HG02973 (cell line): ENCODE data around the gene INPP1.

Experiments used
- ATAC-seq: cut with Tn5 transposase; IDR thresholded peaks from one replicate; pipeline ENCODE4 v1.9.1; 2021; ENCODE audit warnings: moderate library complexity; ENCODE audit not compliant: unreplicated experiment

The INPP1 gene

DNA sequence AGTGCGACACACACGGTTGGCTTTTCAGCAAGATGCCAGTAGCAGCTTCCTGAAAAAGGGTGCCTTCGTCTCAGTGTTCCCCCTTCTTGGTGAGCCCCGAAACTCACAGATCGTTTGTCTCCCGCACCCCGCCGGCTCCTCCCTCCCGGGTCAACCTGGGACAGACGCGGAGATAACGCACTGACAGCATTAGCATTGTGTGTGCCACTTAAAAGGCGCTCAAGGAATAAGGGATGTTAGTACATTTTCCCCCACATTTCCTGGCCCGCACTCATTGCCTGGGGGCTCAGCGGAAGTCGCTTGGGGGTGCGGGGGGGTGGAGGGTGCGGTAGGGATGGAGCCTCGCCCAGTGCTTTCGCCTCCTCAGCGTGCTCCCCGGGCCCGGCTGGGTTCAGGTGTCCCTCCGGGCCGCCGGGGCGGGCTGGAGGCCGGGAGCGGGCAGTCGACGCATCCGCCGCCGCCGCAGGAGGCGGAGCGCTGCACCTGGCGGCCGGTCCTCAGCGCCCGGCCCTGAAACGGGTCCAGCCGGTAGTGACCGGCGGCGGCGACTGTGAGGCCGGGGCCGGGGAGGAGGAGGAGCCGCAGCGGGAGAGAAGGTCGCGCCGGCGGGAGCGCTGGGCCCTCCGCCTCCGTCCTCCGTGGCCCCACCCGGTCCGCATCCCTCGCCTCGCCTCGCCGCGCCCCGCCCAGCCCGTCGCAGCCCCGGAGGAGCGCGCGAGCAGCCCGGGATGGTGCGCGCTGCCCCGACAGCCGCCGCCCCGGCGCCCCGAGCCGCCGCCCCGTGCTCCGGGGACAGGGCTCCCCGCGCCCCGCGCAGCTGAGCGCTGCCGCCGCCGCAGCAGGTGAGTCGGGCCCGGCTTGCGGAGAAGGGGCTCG lies 64.5 kb downstream of the INPP1 start, which contains the start of gene MFSD6:
Gene MFSD6 (plus strand): TSS at position 694 of the 876 bp plus-strand sequence. CDS start 27,675 bp downstream, outside the sequence.
- peak; percentile 57 for ATAC-seq

DNA sequence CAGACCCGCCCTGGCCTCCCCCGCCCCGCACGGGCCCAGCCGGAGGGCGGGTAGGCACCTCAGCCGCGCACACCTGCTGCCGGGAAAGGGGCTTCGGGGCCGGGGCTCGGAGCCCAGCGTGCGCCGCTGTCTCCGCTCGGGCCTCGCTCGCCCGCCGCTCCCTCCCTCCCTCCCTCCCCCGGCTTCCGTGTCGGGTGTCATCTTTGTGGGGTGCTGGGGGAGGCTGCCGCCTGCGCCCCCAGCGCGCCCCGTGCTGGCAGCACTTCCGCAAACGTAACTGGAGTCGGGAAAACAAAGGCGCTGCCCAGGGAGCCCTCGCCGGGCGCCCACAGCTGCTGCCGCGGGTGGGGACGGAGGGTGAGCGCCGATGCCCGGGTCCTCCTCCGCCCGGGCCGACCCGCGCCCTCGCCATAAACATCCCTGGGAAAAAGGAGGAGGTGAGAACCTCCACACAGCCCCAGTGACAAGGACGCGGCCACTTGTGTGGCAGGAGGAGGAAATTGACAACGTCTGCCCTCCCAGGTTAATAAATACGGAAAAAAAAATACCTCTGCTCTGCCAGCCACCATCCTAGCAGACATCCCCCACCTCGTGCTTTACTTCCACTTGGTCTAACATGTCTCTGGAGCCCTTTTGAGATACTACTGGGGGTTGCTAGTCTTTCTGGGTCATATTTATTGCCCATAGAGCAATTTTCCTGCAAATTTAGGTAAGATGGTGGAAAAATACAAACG lies 65.3 kb downstream of the INPP1 start:
- ATAC-seq = peak; percentile 47

DNA sequence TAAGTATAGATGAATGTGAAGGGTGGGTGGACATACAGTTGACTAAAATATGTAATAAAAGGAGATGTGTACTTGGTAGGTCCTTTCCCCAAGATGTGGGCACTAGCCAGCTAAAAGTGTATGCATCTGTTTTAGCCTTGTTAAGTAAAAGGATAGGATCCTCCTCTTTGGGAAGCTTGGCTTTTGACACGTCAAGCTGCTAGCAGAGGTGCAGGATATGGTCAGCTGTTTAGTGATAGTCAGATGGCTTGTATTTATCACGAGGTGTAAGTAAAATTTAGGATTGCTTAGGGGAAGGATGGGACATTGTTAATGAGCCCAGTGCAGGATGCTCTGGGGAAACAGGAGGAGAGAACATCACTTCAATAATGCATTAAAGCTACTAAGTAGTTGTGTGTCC lies 66.2 kb downstream of the INPP1 start:
- no peak for ATAC-seq

DNA sequence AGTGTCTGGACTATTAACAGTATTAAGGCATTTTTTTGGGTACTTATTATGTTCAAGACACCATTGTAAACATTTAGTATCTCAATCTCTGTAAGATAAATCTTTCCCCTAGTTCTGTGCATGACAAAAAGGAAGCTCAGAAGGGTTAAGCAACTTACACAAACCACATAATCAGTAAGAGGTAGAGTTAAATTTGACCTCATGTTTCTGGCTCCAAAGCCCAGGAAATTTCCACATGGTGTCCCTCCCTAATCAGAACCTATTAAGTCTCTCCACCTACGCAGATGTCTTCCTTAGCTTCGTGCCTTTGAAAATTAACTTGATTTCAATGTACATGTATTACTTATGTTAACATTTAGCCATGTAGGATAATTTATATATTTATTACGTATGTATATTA lies 66.8 kb downstream of the INPP1 start:
- no peak for ATAC-seq

DNA sequence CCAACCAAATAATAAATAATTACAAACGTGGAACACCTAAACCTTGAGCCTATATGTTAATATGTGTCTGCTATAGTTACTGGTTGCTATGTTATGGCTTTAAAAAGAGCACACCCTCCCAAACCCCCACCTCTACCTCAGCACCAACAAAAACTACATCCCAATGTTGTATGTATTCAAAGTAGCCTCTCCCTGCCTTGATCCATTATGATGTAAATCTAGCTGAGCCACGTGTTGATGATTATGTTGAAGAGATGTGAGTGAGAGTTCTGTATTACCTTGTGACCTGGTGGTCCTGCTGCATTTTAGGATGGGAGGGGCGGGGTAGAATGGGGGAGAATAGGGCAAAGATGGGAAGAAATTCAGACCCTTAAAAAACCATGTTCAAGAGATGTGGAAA lies 69.6 kb downstream of the INPP1 start:
- ATAC-seq = no peak

DNA sequence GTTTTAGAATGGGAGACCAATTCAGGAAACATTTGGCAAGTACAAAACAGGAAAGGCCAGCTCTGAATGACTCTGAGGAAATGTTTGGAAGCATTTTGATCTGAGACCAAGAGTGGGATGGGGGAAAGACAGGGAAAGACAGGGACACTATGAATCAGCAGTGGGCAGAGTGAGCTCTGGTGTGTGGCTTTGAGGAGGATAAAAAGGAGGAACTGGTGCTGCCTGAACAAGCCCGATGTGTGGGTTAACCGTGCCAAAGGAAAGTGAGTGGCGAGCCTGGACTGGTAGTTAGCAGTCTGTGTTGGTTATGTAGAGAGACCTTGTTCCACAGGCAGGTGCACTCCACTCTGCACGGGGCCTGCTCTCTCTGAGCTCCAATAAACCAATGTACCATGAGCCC lies 70.0 kb downstream of the INPP1 start:
- ATAC-seq = no peak

DNA sequence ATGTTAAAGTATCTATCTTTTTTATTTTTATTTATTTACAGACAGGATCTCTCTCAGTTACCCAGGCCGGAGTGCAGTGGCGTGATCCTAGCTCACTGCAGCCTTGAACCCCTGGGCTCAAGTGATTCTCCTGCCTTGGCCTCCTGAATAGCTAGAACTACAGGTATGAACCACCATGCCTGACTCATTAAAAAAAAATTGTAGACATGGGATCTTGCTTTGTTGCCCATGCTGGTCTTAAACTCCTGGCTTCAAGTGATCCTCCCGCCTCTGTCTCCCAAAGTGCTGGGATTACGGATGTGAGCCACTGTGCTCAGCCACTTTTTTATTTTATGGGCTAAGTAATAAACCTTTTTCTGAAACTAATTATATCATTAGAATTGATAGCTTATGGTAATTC lies 71.9 kb downstream of the INPP1 start:
- no peak for ATAC-seq

DNA sequence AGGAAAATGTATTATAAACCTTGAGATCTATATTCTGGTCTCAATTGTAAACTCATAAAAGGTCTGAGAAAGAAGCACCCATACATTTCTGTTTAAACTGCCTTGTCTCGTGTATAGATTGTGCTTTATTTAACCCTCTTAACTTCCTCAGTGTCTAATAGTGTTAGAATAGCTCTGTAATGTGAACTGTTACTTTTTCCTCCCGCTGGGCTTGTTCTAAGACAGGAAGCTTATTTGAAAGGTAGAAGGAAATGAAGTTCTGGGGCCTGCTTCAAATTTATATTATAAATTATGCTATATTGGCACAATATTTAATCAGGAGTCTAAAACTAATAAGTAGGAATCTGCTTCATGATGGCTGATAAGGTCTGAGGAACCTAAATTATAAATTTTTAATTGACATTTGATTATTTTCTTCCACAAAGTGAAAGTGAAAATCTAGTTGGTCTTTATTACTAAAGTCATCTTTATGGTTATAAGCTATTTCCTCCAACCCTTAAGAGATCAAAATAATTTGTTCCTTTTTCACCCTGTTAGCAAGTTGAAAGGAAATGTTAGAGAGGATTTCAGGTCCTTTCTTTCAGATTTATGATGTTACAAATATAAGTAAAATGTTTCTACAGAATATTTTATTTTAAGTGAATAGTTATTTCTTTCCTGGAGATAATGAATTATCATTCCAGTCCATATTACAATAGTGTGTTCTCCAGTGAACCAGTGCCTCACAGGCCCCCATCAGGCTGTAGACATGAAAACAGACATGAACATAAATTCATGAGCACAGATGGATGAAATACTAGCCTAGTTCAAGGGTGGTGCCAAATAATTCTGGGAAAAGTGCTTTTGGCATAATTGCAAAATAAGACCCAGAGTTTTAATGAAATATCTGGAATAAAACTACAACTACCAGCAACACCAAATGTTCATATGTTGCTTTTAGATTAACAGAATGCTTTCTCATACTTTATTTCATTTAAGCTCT lies 72.7 kb downstream of the INPP1 start:
- ATAC-seq = no peak

DNA sequence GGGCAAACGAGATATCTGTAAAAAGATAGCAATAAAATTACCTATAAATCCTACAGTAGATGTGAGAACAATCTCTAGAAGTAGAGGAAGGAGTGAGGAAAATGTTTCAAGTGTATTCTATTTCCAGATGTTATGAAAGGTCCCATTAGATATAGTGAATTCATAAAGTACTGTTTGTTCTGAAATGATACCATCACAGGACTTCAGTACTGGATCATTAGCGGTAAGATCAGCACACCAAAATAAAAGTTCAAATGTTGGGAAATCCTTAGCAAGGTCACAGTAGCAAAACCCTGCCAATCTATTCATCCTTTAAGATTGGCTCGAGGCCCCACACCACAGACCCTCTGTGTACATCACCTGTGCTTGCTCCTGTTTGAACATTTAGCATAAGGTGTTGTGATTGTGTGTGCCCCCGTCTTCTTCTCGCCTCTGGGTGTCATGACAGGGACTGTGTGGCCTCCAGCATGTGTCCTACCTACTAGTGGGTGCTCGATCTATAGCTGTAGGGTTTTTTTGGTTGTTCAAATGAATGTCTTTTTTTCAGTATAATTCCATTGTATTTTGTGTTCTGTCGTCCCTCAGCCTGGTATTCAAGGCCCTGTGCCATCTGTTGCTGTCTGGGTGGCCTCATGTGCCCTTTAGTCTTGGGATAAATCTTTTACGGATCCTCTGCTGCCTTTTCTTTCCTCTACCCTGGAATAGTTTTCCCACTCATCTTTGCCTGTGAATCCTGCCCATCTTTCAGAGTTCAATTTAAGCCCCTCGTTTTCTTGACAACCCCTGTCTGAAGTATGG lies 73.9 kb downstream of the INPP1 start:
- no peak for ATAC-seq

DNA sequence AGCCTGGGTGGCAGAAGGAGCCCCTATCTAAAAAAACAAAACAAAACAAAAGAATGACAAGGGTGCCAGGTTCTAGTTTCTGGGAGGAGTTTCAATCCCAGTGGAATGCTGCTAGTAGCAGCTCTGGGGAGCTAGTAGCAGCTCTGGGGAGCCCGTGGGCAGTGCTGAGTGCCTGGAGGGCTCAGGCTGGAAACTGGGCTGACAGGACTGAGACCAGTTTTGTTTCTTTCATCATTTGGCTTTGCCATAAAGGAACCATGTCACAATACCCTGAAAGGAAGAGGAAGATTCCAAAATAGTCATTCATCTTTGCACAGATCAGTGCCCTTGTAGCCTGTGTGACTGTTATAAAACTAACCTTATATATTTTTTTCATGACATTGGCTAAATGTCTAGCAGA lies 75.3 kb downstream of the INPP1 start:
- ATAC-seq = no peak

DNA sequence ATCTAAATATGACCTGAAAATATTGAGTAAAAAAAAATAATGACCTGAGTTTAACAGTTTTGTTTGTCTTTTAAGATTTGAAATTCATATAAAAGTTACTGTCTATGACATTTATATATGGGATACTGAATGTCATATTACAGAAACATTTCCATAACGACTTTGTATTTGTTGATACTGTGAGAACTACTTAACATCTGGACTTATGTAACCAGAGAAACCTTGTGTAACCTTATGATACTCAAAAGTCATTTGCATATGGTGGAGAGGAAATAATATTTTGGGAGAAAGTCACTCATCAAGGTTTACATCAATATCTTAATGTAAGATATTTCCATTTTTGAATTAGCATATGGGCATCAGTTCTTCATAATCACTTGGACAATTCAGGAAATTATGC lies 77.4 kb downstream of the INPP1 start:
- no peak for ATAC-seq
